GM19238 (cell line): Measurements from ENCODE around the gene TRABD2A.
A peak's percentile ranks its signal among the peaks of the same experiment; 100 is the strongest.
"Not testable (repeated sequence)": the region's sequence is repeated elsewhere in the genome, so short reads cannot be mapped to it uniquely, and the experiment has no call there.

Experiments used
- DNase-seq: peaks from one replicate; pipeline ENCODE4 v3.0.0; 2011; ENCODE audit warnings: low spot score; ENCODE audit not compliant: insufficient read length

Gene TRABD2A, protein sequence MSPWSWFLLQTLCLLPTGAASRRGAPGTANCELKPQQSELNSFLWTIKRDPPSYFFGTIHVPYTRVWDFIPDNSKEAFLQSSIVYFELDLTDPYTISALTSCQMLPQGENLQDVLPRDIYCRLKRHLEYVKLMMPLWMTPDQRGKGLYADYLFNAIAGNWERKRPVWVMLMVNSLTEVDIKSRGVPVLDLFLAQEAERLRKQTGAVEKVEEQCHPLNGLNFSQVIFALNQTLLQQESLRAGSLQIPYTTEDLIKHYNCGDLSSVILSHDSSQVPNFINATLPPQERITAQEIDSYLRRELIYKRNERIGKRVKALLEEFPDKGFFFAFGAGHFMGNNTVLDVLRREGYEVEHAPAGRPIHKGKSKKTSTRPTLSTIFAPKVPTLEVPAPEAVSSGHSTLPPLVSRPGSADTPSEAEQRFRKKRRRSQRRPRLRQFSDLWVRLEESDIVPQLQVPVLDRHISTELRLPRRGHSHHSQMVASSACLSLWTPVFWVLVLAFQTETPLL

DNA sequence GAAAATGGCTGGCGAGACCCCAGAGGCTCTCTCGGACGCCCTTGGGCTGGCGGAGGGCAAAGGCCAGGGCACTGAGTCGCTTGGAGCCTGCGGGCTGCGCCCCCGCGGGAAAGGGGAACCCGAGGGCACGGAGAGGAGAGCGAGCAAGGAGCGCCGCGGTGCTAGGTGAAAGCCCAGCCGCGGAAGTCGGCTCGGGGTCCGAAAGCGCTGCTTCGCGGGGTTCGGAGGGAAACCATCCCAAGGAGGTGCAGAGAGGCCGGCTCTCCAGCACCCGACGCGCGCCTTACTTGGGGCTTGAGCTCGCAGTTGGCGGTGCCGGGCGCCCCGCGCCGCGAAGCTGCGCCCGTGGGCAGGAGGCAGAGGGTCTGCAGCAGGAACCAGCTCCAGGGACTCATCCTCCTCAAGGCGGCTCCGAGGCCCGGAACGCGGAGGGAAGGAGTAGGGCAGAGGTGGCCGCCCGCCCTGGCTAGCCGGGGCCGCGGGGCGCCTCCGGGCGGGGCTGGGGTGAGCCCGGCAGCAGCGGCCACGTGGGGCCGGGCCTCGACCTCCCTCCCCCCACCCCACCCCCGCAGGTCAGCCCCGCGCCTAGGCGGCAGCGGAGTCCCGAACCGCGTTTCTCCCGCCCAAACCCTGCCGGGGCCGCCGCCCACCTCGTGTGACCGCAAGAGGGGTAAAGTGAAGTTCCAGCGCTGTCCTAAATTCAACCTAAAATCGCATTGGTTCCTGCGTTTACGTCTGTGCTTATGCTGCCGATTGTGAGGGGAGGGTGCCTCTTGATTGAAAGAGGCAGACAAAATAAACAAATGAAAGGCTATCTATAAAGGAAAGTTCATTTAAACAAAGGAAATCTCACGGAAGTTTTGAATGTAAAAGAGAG, at the start of gene TRABD2A:
Gene TRABD2A (minus strand): TSS at position 440 of the 877 bp plus-strand sequence. CDS start 45 bp downstream, at position 395.
- peak; percentile 23 for DNase-seq

DNA sequence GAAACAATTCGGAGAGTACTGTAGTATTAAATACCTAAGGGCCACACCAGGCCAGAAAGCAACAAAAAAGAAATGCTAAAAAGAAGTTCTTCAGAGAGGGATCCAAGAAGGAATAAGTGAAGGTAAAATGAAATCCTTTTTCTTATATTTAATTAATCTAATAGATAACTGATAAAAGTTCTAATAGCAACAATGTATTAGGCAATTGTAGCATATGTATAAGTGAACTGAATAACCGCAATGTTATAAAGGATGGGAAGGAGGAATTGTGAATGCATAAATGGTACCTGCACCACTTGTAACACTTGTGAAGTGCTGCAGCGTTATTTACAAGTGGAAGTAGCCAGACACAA, 46.4 kb upstream of the TRABD2A start:
- no peak for DNase-seq

DNA sequence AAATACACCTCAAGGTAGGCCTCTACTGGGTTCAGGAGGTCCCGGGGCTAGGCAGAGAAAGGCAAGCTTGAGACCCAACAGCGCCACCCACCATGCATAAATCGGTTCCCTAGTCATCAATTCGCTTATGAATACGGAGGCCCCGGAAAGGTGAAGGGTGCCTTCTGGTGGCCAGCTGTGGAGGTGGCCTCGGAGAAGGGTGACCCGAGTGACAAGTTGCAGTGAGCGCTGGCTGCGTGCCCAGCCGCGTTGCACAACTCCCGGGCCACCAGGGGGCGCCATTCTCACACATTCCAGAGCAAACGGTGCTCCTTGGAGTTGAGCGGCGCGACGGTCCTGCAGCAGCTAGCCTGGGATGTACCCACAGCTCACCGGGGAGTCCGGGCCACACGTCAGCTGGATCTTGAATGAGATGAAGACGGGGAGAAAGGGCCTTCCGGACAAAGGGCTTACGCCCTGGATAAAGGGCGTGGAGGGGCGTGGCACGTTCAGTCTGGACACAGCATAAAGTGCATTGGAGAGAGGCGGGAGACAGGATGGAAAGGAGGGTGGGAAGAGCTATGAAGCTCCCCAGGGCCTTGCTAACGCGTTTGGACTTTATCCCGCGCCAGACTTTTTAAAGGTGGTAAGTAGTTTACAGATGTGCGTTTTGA, 45.0 kb upstream of the TRABD2A start:
- peak; percentile 40 for DNase-seq

DNA sequence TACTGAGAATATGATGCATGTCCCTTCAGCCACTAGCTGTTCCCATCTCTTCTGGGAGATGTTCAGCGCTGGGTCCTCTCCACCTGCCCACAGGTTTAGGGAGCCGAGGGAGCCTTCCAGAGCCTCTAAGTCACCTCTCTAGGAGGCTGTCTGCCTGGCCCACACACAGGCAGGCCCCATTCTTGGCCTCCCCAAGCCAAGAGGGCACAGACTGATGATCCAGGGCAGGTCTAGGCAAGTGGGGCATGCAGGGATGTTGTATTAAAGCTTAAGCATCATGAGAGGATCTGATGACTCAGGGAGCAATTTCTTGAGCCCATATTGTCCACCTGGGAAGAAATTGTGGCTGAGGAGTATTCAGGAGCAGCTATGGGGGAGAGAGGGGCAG, 44.4 kb upstream of the TRABD2A start:
- DNase-seq, result no peak

DNA sequence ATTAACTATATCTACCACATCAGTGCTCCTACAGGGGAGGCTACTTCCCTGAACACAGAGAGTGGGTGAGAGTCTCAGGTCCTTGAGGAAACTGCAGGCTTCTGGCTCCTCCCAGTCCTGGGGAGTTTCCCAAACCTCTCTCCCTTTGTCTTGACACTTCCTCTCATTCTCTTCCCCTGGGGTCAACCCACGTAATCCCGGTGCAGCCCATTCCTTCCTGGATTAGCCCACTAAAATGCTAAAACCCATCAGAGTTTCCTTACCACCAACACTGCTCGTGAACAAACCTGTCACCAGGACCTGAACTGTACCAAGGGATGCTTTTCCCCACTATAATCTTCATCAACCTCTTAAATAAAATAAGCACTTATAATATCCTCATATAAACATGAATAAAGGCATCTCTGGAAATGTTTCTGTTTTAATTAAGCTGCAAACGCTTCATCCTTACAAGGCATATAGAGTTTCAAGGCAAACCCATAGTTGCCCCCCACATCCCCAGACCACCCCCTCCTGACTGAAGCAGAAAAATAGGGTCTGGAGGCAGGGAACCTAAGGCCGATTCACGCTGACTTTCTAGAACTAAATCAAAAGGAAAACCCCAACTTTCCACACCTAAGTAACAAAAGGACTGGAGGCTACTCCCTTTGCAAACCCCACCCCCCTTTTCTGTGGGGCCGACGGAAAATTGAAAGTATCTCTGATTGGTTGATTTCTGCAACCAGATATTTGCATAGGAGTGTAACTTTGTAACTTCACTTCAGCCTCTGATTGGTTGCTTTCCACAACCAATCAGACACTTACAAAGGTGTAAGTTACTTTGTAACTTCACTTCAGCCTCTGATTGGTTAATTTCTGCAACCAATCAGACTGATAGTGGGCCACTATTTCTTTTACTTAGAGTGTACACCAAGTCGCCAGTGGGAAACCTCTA, 43.6 kb upstream of the TRABD2A start:
- no peak for DNase-seq

DNA sequence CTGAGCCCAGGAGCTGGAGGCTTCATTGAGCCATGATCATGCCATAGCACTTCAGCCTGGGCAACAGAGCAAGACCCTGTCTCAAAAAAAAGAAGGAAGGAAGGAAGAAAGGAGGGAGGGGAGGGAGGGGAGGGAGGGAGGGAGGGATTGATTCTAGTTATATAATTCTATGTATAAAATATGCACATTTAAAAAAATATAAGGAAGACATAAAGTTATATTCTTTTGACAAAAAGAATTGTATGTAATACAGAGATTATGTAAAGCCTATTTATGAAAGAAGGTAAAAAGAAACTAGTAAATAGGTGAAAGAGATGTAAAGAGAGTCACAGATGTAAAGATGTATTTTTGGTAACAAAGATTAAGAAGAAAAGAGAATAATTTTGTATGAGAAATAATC, 42.1 kb upstream of the TRABD2A start:
- no peak for DNase-seq

DNA sequence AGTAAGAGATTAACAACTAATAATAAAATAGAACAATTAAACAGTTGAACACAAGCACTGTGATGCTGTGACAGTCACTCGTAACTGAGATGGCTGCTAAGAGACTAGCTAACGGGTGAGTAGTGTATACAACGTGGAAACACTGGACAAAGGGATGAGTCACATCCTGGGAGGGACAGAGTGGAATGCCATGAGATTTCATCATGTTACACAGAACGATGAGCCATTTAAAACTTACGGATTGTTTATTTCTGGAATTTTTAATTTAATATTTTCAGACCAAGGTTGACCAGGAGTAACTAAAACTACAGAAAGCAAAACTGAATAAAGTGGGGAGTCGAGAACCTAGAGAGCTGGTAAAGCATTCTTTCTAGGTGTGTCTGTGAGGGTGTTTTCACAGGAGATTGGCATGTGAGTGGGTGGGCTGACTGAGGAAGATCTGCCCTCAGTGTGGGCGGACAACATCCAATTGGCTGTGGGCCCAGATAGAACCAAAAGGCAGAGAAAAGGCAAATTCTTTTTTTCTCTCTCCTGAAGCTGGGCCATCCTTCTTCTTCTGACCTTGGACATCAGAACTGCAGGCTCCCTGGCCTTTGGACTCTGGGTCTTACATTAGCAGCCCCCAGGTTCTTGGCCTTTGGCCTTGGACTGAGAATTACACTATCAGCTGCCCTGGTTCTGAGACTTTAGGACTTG, 39.1 kb upstream of the TRABD2A start:
- no peak for DNase-seq

DNA sequence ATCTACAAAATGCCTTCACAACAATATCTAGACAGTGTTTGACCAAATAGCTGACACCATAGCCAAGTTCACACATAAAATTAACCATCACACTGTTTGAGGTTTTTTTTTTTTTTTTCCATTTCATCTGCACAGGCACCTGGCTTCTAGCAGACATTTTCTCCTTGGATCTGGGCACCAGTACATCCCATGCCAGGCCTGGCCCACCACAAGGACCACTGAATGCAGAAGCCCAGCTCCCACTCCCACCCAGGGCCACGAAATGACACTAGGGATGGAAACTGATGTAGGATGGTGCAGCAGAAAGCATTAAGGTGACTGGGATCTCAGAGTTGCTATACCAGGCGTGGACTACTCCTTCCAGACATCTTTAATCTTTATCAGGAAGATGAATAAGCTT, 37.5 kb upstream of the TRABD2A start:
- no peak for DNase-seq

DNA sequence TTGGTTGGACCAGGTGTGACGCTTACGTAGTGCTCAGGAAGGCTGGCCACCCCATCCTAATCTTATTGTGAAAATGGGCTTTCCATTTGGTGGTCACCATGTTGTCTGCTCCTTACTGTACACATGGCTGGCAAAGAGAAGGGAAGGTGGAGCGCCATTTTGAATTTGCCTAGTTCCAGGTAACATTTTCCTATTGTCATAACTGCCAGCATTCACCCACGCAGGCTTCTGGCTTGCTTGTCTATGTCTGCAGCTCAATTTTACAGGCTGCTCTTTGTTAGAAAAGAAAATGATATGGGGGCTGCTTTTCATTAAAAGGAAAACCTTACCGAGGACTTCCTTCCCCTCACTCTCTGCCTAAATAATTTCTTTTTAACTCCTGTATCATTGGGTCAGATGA, 36.9 kb upstream of the TRABD2A start:
- DNase-seq, result not testable (repeated sequence)

DNA sequence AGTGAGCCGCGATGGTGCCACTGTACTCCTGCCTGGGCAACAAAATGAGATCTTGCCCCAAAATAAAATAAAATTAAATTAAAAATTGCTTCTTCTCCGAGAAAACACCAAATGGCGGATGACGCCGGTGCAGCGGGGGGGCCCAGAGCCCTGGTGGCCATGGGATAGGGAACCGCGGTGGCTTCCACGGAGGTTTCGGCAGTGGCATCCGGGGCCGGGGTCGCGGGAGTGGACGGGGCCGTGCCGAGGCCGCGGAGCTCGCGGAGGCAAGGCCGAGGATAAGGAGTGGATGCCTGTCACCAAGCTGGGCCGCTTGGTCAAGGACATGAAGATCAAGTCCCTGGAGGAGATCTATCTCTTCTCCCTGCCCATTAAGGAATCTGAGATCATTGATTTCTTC, 34.8 kb upstream of the TRABD2A start:
- DNase-seq, result not testable (repeated sequence)

DNA sequence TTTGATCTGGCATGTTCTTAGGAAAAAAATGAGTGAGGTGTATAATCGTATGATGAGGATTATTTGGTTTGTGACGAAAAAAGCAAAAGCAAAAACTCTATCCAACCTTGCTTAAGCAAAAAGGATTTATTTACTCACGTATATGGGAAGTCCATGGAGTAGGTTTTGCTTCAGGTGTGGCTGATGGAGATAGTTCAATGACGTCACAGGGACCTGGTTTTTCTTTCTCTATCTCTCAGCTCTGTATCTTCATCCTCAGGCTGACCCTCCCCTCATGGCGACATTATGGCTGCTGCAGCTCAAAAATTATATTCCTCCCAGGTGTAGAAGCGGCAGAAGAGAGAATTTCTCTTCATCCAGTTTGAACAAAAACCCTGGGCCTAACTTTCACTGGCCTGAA, 33.5 kb upstream of the TRABD2A start:
- no peak for DNase-seq

DNA sequence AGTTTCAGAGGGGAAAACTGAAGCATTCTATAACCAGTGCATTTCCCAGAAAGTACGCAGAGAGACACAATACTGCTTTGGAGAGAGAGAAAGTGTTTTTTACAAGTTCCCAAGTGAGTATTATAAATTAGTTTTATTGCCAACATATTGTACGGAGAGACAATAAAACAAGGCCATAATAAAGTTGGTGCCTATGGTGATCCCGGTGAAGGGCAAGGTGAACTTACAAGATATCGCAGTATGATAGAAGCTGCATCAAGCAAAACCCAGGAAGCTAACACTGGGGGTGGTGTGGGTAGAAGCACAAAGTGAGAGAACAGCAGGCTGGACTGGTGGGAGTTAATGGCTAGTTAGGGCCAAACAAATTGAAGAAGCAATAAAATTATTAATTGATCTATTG, 32.1 kb upstream of the TRABD2A start:
- no peak for DNase-seq

DNA sequence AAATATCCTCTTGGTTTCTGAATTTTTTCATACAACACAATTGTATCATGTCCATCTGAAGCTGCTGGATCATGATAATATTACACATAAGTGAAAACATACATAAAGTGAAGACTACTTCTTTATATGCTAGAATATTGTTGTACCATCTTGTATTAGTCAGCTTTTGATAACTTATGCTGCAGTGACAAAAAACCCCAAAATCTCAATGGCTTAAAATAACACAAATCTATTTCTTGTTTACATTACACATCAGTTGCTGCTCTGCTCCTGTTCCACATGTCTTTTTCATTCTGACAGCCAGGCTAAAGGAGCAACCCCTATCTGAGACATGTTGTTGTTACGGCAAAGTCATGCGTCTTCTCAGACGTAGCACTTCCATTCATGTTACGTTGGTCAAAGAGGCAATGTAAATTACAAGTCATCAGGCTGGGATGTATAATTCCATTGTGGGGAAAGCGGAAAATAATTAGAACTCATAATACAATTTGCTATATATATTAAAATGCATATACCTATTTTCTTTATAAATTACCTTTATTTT, 30.3 kb upstream of the TRABD2A start:
- no peak for DNase-seq

DNA sequence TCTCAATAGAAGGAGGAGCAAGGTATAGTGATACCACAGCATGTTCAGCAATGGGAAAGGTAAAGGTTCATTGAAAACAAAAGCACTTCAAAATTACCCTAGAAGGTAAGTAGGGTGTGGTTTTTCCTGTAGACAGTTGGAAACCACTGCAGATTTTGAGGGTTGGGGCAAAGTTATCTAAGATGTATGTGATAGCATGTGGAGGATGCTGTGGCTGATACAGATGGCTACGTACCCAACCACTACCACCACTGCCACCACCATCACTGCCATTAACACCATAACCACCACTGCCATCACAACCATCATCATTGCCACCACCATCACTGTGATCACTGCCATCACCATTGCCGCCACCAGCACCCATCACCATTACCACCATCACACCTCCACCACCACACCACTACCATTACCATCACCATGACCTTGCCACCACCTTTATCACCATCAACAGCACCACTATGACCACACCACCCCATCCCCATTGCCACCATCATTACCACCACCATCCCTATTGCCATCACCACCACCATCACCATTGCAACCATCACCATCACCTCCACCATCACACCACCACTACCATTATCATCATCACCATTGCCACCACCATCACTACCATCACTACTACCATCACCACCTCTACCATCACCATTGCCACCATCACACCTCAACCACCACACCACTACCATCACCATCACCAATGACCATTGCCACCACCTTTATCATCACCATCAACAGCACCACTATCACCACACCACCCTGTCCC, 28.2 kb upstream of the TRABD2A start:
- no peak for DNase-seq

DNA sequence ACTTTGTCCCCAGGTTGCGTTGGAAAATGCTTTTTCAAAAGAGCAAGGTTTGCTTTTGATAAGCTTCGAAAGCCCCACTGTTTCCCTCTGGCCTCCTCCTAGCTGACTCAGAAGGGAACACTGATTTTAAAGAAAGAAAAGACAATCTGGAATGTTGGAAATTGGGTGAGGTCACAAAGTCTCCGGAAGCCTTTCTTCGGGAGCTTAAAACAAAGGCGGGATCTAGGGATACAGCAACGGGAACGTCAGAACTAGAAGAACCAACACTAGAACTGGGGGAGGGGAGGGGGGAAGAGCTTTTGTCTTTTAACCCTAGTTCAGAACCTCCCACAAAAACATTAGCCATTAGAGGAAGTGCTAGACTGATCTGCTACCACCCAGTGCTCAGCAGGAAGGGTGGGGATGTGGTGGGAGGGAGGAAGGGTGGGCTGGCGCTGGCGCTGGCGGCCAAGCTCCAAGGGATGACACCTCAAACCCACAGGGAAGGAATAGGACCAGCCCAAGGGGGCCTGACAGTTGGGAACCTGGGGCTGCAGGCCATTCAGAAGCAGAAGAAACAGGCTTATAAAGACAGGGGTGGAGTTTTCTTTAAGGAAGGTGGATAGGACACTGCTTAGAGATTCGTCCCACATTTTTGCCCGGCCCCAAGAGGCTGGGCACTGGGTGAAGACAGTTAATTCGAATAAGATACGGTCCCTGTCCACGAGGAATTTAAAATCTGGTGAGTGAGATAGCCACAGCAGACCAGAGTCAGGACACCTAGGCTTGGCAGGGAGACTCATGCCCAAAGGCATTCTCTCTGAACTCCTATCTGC, 26.2 kb upstream of the TRABD2A start:
- peak; percentile 77 for DNase-seq

DNA sequence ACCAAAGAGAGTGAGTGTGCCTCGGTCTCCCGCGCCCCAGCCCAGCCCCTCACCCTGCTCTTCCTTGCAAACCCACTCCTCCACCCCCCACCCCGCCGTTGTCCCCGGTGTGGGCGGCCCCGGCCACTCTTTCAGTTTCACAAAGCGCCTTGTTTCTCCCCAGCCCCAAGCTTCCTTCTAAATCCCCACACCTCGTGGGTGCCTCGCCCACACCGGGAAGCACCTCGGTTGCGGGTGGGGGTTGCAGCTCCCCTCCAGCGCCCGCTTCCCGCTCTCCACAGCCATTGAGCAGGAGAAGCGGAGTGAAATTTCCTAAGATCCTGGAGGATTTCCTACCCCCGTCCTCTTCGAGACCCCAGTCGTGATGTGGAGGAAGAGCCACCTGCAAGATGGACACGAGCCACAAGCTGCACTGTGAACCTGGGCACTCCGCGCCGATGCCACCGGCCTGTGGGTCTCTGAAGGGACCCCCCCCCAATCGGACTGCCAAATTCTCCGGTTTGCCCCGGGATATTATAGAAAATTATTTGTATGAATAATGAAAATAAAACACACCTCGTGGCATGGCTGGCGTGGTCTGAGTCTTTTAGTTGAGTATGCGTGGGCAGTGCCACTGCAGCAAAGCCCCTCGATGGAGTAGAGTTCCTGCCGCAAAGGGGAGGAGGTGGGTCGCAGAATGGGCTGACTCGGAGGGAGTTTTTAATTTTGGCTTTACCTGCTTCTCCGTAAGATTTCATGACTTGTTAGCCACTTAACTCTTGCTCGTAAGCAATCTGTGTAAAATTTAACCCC, 25.4 kb upstream of the TRABD2A start:
- no peak for DNase-seq
